ENCODE data around the gene UTP18. TPM values are rescaled to one million over a fixed set of nuclear protein-coding genes. Genes with fewer than 3 reads are reported as not detected.

Gene UTP18
- total and polyA plus RNA-seq, 2 donors (not counting 1 experiment from before 2014, with no cell fraction given) = 27.9 to 29.2 TPM

- Histone ChIP-seq H4K20me1 (ENCODE audit: control insufficient read depth, extremely low read depth, insufficient read depth, low read length) (no peaks in the 10 kb centered on the region), H3K9ac (ENCODE audit: insufficient read depth, low read length) (no peak overlapping the region), H2AFZ (ENCODE audit: low read length) (no peak overlapping the region), H3K27ac (ENCODE audit: insufficient read depth, low read length) (no peak overlapping the region), H3K36me3 (ENCODE audit: control insufficient read depth, insufficient read depth, low read length) (no peaks in the 10 kb centered on the region), H3K27me3 (ENCODE audit: control insufficient read depth, insufficient read depth, low read length) (no peaks in the 10 kb centered on the region), H3K4me2 (ENCODE audit: extremely low read depth, insufficient read depth, low read length) (no peak overlapping the region), H3K79me2 (ENCODE audit: control insufficient read depth, insufficient read depth, low read length) (no peaks in the 10 kb centered on the region), H3K4me1 (ENCODE audit: control insufficient read depth, extremely low read depth, insufficient read depth, low read length) (no peaks in the 10 kb centered on the region), H3K9me3 (ENCODE audit: control insufficient read depth, insufficient read depth, low read depth, low read length) (no peaks in the 10 kb centered on the region), H3K4me3 (replicated peaks in 1 of 4; ENCODE audit: control extremely low read depth in 1 of 4, insufficient read depth in 1 of 4, low read depth in 3 of 4, low read length in 4 of 4) (no peak overlapping the region)
- TF ChIP-seq CTCF (conservative IDR thresholded peaks at IDR 0.05 in 1 of 2, IDR thresholded peaks at IDR 0.05 in 1 of 2; ENCODE audit: low read depth in 1 of 2, low read length in 2 of 2) (no peak), EZH2 (IDR thresholded peaks at IDR 0.05; ENCODE audit: low read length, missing control alignments) (no peak)
- DNase-seq (ENCODE audit: low read depth in 2 of 2) = no peak
Measured at GRCh38 chr17:51250314-51250840, 10.0 kb upstream of the UTP18 start.

- Histone ChIP-seq H4K20me1 (ENCODE audit: control insufficient read depth, extremely low read depth, insufficient read depth, low read length) (no peaks in the 10 kb centered on the region), H3K27ac (ENCODE audit: insufficient read depth, low read length) (no peak overlapping the region), H3K27me3 (ENCODE audit: control insufficient read depth, insufficient read depth, low read length) (no peaks in the 10 kb centered on the region), H3K4me3 (replicated peaks in 1 of 4; ENCODE audit: control extremely low read depth in 1 of 4, insufficient read depth in 1 of 4, low read depth in 3 of 4, low read length in 4 of 4) (no peak overlapping the region), H3K9me3 (ENCODE audit: control insufficient read depth, insufficient read depth, low read depth, low read length) (no peaks in the 10 kb centered on the region), H3K4me1 (ENCODE audit: control insufficient read depth, extremely low read depth, insufficient read depth, low read length) (no peaks in the 10 kb centered on the region), H3K36me3 (ENCODE audit: control insufficient read depth, insufficient read depth, low read length) (no peaks in the 10 kb centered on the region), H3K79me2 (ENCODE audit: control insufficient read depth, insufficient read depth, low read length) (peaks cover 4% of the 10 kb centered on the region), H3K4me2 (ENCODE audit: extremely low read depth, insufficient read depth, low read length) (no peak overlapping the region), H3K9ac (ENCODE audit: insufficient read depth, low read length) (no peak overlapping the region), H2AFZ (ENCODE audit: low read length) (no peak overlapping the region)
- DNase-seq (ENCODE audit: low read depth in 2 of 2) = no peak
- TF ChIP-seq CTCF (conservative IDR thresholded peaks at IDR 0.05 in 1 of 2, IDR thresholded peaks at IDR 0.05 in 1 of 2; ENCODE audit: low read depth in 1 of 2, low read length in 2 of 2) (no peak), EZH2 (IDR thresholded peaks at IDR 0.05; ENCODE audit: low read length, missing control alignments) (no peak)
Measured at GRCh38 chr17:51251010-51251409, 9.3 kb upstream of the UTP18 start.

GRCh38 chr17:51255673-51256072 is 4.7 kb upstream of the UTP18 start:
- H3K36me3 ChIP-seq (ENCODE audit: control insufficient read depth, insufficient read depth, low read length) = no peaks in the 10 kb centered on the region
- TF ChIP-seq CTCF (conservative IDR thresholded peaks at IDR 0.05 in 1 of 2, IDR thresholded peaks at IDR 0.05 in 1 of 2; ENCODE audit: low read depth in 1 of 2, low read length in 2 of 2) (no peak), EZH2 (IDR thresholded peaks at IDR 0.05; ENCODE audit: low read length, missing control alignments) (no peak)

More at GRCh38 chr17:51255673-51256072, 4.7 kb upstream of the UTP18 start:
- H3K79me2 ChIP-seq (ENCODE audit: control insufficient read depth, insufficient read depth, low read length) = peaks cover 38% of the 10 kb centered on the region
- DNase-seq (ENCODE audit: low read depth in 2 of 2) = no peak
- no peak overlapping the region for H3K4me3 ChIP-seq (replicated peaks in 1 of 4; ENCODE audit: control extremely low read depth in 1 of 4, insufficient read depth in 1 of 4, low read depth in 3 of 4, low read length in 4 of 4)
- H4K20me1 ChIP-seq (ENCODE audit: control insufficient read depth, extremely low read depth, insufficient read depth, low read length) = no peaks in the 10 kb centered on the region
- H3K27ac ChIP-seq (ENCODE audit: insufficient read depth, low read length) = no peak overlapping the region
- H3K9ac ChIP-seq (ENCODE audit: insufficient read depth, low read length) = no peak overlapping the region
- H3K27me3 ChIP-seq (ENCODE audit: control insufficient read depth, insufficient read depth, low read length) = no peaks in the 10 kb centered on the region
- no peak overlapping the region for H2AFZ ChIP-seq (ENCODE audit: low read length)
- H3K4me2 ChIP-seq (ENCODE audit: extremely low read depth, insufficient read depth, low read length) = no peak overlapping the region
- no peaks in the 10 kb centered on the region for H3K9me3 ChIP-seq (ENCODE audit: control insufficient read depth, insufficient read depth, low read depth, low read length)
- peaks cover 4% of the 10 kb centered on the region for H3K4me1 ChIP-seq (ENCODE audit: control insufficient read depth, extremely low read depth, insufficient read depth, low read length)
